ENCODE results near the gene IQCF6.
"Not testable (repeated sequence)": the region's sequence is repeated elsewhere in the genome, so short reads cannot be mapped to it uniquely, and the experiment has no call there.

IQCF6 gene

GRCh38 chr3:51779137-51779536 is at the start of gene IQCF6:
IQCF6 (minus strand) TSS chr3:51779237; CDS start chr3:51779224, 13 bp downstream.
- no peak for DNase-seq

- DNase-seq: no peak
These were observed 49.3 kb upstream of the IQCF6 start for GRCh38 chr3:51828297-51828696.

- no peak for DNase-seq
These were observed 40.8 kb upstream of the IQCF6 start for GRCh38 chr3:51819709-51820406.

GRCh38 chr3:51819151-51819550 is 40.1 kb upstream of the IQCF6 start:
- DNase-seq: no peak

GRCh38 chr3:51817375-51817774 is 38.3 kb upstream of the IQCF6 start:
- no peak for DNase-seq

- no peak for DNase-seq
These were observed 37.7 kb upstream of the IQCF6 start for GRCh38 chr3:51816723-51817122.

- DNase-seq: no peak
These were observed 36.6 kb upstream of the IQCF6 start for GRCh38 chr3:51815614-51816013.

- no peak for DNase-seq
These were observed 35.0 kb upstream of the IQCF6 start for GRCh38 chr3:51814034-51814433.

- peak; percentile 5 to 7 for DNase-seq
These were observed 34.5 kb upstream of the IQCF6 start for GRCh38 chr3:51813539-51813938.

- DNase-seq: no peak
These were observed 29.9 kb upstream of the IQCF6 start for GRCh38 chr3:51808934-51809333.

- DNase-seq: no peak
These were observed 23.2 kb upstream of the IQCF6 start for GRCh38 chr3:51802106-51802703.

GRCh38 chr3:51800750-51801125 is 21.7 kb upstream of the IQCF6 start:
- no peak for DNase-seq

GRCh38 chr3:51799879-51800749 is 21.1 kb upstream of the IQCF6 start:
- DNase-seq: no peak

GRCh38 chr3:51798411-51798963 is 19.4 kb upstream of the IQCF6 start:
- no peak for DNase-seq

- no peak for DNase-seq
These were observed 17.8 kb upstream of the IQCF6 start for GRCh38 chr3:51796854-51797253.

GRCh38 chr3:51794206-51794605 is 15.2 kb upstream of the IQCF6 start:
- no peak for DNase-seq

GRCh38 chr3:51792206-51792605 is 13.2 kb upstream of the IQCF6 start:
- DNase-seq: no peak

- DNase-seq: no peak
These were observed 10.4 kb upstream of the IQCF6 start for GRCh38 chr3:51789437-51789836.

GRCh38 chr3:51787576-51787975 is 8.5 kb upstream of the IQCF6 start:
- DNase-seq: not testable (repeated sequence)

- no peak for DNase-seq
These were observed 7.2 kb upstream of the IQCF6 start for GRCh38 chr3:51786267-51786666.

- no peak for DNase-seq
These were observed 483 bp downstream of the IQCF6 start for GRCh38 chr3:51778554-51778953.

GRCh38 chr3:51777985-51778384 is 1.1 kb downstream of the IQCF6 start:
- DNase-seq: no peak

GRCh38 chr3:51773529-51774056 is 5.4 kb downstream of the IQCF6 start:
- DNase-seq: no peak
